Adrenal gland (tissue), 5 donors: ENCODE results near the gene MARS1.
"Not testable (repeated sequence)": the region's sequence is repeated elsewhere in the genome, so short reads cannot be mapped to it uniquely, and the experiment has no call there.

Experiments used
- POLR2A ChIP-seq, 2 donors: fragments of 450-650 bp; IDR thresholded peaks; one replicate each; pipeline ENCODE4 v1.6.1; 2017; ENCODE audit warnings: antibody characterized with exemption in 2 of 2, mild to moderate bottlenecking in 2 of 2, moderate library complexity in 1 of 2
- TF ChIP-seq, protein P1 (sequence below), 6 experiments: fragments of 450-650 bp in 4 of 6; fragments of 200-600 bp in 2 of 6; sonication (generic) in 1 of 6; IDR thresholded peaks; 1 replicate in 5 of 6; 2 replicates in 1 of 6; pipeline versions ENCODE4 v1.5.1 to v1.8.0; 2016 to 2021; ENCODE audit warnings: antibody characterized with exemption in 6 of 6, mild to moderate bottlenecking in 2 of 6, moderate library complexity in 1 of 6
- donor health status: DM: no; HTN: no; CAD: no.

DNA sequence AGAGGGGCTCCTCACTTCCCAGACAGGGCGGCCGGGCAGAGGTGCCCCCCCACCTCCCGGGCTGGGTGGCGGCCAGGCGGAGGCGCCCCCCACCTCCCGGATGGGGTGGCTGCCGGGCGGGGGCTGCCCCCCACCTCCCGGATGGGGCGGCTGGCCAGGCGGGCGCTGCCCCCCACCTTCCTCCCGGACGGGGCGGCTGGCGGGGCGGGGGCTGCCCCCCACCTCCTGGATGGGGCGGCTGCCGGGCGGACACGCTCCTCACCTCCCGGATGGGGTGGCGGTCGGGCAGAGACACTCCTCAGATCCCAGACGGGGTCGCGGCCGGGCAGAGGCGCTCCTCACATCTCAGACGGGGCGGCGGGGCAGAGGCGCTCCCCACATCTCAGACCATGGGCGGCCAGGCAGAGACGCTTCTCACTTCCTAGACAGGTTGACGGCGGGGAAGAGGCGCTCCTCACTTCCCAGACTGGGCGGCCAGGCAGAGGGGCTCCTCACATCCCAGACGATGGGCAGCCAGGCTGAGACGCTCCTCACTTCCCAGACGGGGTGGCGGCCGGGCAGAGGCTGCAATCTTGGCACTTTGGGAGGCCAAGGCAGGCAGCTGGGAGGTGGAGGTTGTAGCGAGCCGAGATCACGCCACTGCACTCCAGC, 7.3 kb downstream of the MARS1 start:
- TF ChIP-seq, protein P1, sequence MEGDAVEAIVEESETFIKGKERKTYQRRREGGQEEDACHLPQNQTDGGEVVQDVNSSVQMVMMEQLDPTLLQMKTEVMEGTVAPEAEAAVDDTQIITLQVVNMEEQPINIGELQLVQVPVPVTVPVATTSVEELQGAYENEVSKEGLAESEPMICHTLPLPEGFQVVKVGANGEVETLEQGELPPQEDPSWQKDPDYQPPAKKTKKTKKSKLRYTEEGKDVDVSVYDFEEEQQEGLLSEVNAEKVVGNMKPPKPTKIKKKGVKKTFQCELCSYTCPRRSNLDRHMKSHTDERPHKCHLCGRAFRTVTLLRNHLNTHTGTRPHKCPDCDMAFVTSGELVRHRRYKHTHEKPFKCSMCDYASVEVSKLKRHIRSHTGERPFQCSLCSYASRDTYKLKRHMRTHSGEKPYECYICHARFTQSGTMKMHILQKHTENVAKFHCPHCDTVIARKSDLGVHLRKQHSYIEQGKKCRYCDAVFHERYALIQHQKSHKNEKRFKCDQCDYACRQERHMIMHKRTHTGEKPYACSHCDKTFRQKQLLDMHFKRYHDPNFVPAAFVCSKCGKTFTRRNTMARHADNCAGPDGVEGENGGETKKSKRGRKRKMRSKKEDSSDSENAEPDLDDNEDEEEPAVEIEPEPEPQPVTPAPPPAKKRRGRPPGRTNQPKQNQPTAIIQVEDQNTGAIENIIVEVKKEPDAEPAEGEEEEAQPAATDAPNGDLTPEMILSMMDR (IDR thresholded peaks at IDR 0.05) = not testable (repeated sequence)
- TF ChIP-seq POLR2A (IDR thresholded peaks at IDR 0.05) = not testable (repeated sequence)
